Bronchial epithelial cell (primary cell): ENCODE measurements around the gene LGALS8. TPM values are rescaled to one million over a fixed set of nuclear protein-coding genes. Genes with fewer than 3 reads are reported as not detected.

Source experiments
- DNase-seq: peaks from one replicate; pipeline ENCODE4 v3.0.0-alpha.2; 2010; ENCODE audit warnings: low read depth
- FAIRE-seq: peaks from 2 replicates; lab custom pipeline; 2011; peaks lifted over from hg19 to GRCh38; lab: Jason Lieb, UNC
- H3K27me3 ChIP-seq: 2 replicates; pipeline ENCODE4 v1.5.1; 2011; ENCODE audit warnings: low read length; ENCODE audit not compliant: control insufficient read depth, insufficient read depth
- H3K36me3 ChIP-seq: 2 replicates; pipeline ENCODE4 v1.5.1; 2011; ENCODE audit warnings: low read length; ENCODE audit not compliant: control insufficient read depth, insufficient read depth
- H3K4me3 ChIP-seq: 2 replicates; pipeline ENCODE4 v1.5.1; 2011; ENCODE audit warnings: mild to moderate bottlenecking, low read depth, low read length, control low read depth
- total RNA-seq: library from RNA; depleted of rRNA; stranded (reverse); fragments of >200 nt; gene quantifications from 2 replicates; pipeline ENCODE4 v1.2.1, GENCODE V29; 2014
- TF ChIP-seq, protein P1 (sequence below): IDR thresholded peaks from 2 replicates; pipeline ENCODE4 v1.5.1; 2011; ENCODE audit warnings: mild to moderate bottlenecking, moderate library complexity, low read length, control low read depth, inconsistent platforms; ENCODE audit not compliant: insufficient read depth, severe bottlenecking

LGALS8 gene
- total RNA-seq, 1 donor from 2014 or later = 49.2 TPM

DNA sequence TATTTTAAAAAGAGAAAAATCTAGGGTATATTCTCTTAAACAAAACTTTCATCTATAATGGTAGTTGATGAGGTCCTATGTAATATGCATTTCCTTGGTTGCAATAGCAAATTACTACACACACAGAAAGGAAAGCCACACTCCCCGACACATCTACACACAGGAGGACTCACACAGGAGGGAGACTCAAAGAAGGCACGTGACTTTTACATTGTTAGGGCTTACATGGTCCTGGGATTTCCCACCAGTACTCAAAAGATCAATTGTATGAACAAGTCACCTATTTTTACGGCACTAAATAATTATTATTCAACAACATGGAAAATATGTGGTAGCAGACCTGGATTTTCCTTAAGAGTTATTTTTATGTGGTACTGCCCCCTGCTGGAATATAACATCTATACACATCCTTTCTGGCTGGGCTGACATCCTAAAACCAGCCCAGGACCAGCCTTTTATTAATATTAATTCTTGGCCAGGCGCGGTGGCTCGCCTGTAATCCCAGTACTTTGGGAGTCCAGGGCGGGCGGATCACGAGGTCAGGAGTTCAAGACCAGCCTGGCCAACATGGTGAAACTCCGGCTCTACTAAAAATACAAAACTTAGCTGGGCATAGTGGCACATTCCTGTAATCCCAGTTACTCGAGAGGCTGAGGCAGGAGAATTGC lies 33.9 kb upstream of the LGALS8 start:
- FAIRE-seq = no peak

DNA sequence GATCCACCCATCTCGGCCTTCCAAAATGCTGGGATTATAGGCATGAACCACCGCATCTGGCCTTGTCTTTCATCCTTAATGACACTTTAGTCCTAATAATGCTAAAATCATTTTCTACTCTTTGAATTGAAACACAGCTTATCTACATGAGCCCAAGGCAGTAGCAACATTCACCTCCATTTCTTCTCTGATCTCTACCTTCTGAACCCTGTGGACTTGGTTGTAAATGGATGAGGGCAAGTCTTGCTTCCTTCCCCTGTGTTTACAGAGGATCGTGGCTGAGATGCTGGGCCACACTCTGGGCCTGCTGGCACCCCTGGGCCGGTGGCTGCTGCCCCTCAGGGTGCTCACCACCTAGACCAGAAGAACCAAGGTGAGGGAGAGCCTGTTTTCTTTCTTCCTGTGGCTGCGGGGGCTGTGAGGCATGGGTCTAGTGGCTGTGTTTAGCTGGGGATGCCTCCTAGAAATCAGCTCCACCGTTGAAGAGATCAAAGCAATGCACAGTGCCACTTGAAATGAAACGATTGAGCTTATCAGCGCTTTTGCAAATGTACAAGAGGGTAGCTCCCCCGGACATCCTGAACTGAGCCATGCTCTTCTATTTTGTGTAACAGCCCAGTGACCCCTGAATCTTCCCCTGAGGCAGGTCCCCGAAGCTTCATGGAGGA lies 32.2 kb upstream of the LGALS8 start:
- Histone ChIP-seq H3K4me3 (no peak overlapping the region), H3K27me3 (no peaks in the 10 kb centered on the region), H3K36me3 (no peaks in the 10 kb centered on the region)
- DNase-seq (no peak), FAIRE-seq (no peak)
- TF ChIP-seq, protein P1, sequence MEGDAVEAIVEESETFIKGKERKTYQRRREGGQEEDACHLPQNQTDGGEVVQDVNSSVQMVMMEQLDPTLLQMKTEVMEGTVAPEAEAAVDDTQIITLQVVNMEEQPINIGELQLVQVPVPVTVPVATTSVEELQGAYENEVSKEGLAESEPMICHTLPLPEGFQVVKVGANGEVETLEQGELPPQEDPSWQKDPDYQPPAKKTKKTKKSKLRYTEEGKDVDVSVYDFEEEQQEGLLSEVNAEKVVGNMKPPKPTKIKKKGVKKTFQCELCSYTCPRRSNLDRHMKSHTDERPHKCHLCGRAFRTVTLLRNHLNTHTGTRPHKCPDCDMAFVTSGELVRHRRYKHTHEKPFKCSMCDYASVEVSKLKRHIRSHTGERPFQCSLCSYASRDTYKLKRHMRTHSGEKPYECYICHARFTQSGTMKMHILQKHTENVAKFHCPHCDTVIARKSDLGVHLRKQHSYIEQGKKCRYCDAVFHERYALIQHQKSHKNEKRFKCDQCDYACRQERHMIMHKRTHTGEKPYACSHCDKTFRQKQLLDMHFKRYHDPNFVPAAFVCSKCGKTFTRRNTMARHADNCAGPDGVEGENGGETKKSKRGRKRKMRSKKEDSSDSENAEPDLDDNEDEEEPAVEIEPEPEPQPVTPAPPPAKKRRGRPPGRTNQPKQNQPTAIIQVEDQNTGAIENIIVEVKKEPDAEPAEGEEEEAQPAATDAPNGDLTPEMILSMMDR = no peak

More for the DNA sequence above, 33.9 kb upstream of the LGALS8 start:
- Histone ChIP-seq H3K36me3 (no peaks in the 10 kb centered on the region), H3K4me3 (peak overlapping the region; percentile 6), H3K27me3 (no peaks in the 10 kb centered on the region)
- peak; percentile 56 for DNase-seq
- TF ChIP-seq, protein P1 = peak; percentile 39

DNA sequence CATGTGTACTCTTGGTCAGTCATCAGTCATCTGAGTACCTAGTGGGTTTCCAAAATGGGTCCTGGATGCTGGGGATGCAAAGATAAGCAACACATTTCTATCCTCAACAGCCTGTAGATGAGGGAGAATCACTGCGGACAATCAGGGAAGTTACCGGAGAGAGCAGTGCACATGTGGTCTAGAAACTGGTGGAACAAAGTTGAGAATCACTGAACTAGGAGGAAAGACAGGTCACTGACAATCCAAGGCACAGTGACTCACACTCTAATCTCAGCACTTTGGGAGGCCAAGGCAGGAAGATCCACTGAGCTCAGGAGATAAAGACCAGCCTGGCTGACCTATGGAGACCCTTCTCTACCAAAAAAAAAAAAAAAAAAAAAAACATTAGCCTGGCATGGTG lies 31.4 kb upstream of the LGALS8 start:
- Histone ChIP-seq H3K36me3 (no peaks in the 10 kb centered on the region), H3K27me3 (no peaks in the 10 kb centered on the region), H3K4me3 (no peak overlapping the region)
- TF ChIP-seq, protein P1 = no peak
- FAIRE-seq (no peak), DNase-seq (peak; percentile 13)

DNA sequence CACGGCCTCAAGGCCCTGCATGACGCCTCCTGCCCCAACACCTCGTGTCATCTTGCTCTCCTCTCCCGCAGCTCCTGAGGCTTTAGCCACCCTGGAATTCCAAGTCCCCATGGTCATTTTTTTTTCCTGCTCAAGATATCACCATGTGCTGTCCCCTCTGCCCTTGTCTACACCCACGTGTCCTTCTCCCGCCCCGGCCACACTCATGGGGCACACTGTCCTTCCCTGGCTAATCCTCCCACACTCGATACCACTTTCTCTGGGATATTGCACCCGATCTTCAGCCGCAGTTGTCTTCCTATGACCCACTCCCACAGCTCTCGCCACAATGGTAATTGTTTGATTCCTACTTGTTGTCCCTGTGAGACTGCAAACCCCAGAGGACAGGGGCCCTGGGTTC lies 29.7 kb upstream of the LGALS8 start:
- FAIRE-seq = no peak
- DNase-seq = no peak
- Histone ChIP-seq H3K36me3 (no peaks in the 10 kb centered on the region), H3K27me3 (no peaks in the 10 kb centered on the region), H3K4me3 (no peak overlapping the region)
- TF ChIP-seq, protein P1 = no peak

DNA sequence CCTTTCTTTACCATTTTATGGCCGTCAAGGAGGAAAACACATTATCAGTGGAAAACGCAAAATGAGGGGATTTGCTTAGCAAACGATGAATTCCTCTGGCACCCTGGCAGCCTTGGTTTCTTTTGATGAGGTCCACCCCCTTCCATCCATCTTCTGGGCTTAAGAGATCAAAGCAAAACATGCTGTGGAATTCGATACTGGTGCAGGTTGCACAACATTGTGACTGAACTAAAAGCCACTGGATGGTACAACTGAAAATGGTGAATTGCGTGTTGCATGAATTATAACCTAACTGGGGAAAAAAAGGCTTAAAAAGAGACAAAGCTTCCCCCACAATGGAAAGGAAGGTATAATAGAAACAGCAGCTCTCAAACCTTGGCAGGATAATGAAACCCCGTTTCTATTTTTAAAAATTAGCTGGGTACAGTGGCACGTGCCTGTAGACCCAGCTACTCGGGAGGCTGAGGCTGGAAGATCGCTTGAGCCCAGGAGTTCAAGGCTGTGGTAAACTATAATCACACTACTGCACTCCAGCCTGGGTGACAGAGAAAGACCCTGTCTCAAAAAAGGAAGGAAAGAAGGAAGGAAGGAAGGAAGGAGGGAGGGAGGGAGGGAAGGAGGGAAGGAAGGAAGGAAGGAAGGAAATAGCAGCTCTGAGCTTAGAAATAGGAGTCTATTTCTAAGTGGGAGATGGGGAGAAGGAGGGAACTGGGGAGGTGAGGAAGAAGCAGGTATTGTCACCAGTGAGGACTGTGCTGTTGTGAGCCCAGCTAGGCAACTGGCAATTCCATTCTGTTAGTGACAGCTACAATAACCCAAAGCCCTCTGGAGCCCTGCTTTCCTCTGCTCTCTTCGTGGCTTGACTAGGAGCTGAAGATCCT lies 29.0 kb upstream of the LGALS8 start:
- no peak for FAIRE-seq
- Histone ChIP-seq H3K36me3 (no peaks in the 10 kb centered on the region), H3K27me3 (no peaks in the 10 kb centered on the region), H3K4me3 (no peak overlapping the region)
- TF ChIP-seq, protein P1 = no peak
- peak; percentile 22 for DNase-seq
